RPMI7951 (cell line): Measurements from ENCODE around the gene INO80B. TPM values are rescaled to one million over a fixed set of nuclear protein-coding genes. Genes with fewer than 3 reads are reported as not detected.
A peak's percentile ranks its signal among the peaks of the same experiment; 100 is the strongest.
"Not testable (repeated sequence)": the region's sequence is repeated elsewhere in the genome, so short reads cannot be mapped to it uniquely, and the experiment has no call there.

ENCODE experiments used
- DNase-seq: peaks from one replicate; pipeline ENCODE4 v3.0.0-alpha.2; 2012; ENCODE audit warnings: low read depth
- total RNA-seq: library from RNA; depleted of rRNA; stranded (reverse); fragments of >200 nt; shearing (Covaris generic); gene quantifications from 2 replicates; pipeline ENCODE4 v1.2.3, GENCODE V29; 2014; rRNA removed

The INO80B gene
- 15.5 and 27.3 TPM in 2 replicates for total RNA-seq

DNA sequence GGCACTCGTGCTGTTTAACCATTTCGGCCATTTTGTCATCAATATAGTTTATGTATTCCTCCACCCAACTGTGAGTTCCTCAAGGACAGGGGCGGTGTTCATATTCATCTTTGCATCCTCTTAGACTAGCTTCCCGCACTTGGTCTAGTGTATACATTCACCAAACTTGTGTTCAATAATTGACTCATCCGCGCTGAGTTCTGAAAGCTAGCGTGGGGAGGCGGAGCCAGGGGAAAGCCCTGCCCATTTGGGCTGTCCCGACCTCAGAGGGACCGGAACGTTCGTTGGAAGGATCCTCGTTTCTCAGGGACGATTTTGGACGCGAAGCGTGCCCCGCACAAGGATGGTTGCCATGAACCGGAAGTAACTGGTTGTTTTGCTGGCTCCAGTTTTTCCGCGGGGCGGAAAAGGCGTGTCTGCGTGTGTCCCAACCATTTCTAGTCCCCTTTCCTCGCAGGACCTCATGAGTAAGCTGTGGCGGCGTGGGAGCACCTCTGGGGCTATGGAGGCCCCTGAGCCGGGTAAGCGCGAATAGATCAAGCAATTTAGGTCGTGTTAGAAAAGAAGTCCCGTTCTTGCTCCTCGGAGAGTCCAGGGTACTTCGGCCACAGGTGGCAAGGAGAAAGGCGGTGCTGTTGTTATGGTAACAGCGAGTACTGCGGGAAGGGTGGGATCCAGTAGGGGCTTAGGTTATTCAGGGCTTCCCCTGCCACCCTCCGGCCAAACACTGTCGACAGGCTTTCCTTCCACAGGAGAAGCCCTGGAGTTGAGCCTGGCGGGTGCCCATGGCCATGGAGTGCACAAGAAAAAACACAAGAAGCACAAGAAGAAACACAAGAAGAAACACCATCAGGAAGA is at the start of gene INO80B:
Gene INO80B (plus strand): TSS at position 434 of the 858 bp plus-strand sequence. CDS start 30 bp downstream, at position 464.
- DNase-seq: peak; percentile 98

DNA sequence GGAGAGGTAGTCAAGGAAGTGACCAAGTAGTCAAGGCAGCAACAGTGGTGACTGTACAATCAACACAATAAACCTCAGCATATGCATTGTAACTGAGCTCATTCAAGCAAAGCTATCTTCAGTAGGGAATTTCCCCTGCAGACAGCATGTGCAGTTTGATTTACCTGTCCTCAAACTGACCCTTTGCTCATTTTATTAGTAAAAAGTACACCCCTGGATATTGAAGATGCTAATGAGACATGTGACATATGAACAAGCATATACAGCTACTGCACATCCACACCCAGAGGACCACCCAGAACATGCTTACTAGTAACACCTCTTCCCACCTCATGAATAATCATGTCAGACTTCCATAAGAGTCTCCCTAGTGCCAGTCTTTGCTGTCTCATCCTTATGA is 48.9 kb upstream of the INO80B start:
- peak; percentile 20 for DNase-seq

DNA sequence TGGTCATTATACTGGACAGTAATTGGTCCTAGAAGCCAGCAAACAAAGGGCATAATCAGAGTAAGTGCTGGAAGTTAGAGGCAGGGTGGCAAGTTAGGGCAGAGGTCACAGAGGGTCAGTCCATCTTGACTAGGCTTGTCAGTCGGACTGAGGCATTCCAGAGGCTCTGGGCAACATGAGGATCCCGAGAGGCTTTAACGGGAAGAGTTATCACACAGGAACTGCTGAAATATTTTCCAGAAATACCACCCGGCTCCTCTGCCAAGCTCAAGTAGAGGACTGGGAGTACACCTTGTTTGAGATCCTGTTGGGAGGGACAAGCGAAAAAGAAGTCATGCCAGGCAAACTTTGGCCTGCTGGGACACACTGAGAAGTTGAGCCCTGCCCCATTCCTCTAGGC is 47.2 kb upstream of the INO80B start:
- no peak for DNase-seq

DNA sequence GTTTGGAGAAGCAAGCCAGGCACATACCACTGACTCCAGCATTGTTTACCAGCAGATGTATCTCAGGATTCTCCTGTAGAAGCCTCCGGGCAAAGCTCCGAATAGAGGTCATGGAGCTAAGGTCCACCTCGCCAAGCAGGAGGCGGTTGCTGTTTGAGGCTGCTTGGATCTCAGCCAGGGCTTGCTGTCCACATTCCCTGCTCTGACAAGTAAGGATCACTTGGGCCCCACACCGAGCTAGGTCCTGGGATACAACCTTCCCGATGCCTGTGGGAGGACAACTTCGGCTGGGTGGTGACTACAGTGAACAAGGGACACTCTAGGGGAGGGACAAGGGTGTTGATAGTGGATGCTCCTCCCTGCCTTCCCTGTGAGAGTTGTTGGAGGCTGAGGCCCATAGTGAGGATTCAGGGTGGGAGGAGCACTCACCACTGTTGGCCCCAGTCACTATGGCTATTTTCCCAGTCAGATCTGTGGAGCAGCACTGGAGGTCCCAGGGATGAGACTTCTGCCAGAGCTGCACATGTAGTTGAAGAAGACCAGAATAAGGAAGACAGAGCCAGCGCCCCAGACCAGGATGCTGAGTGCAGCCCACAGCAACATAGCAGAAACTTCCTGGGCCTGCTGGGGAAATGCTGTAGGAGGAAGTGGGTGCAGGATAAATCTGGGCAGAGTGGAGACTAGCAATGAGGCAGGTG is 41.7 kb upstream of the INO80B start:
- DNase-seq: no peak

DNA sequence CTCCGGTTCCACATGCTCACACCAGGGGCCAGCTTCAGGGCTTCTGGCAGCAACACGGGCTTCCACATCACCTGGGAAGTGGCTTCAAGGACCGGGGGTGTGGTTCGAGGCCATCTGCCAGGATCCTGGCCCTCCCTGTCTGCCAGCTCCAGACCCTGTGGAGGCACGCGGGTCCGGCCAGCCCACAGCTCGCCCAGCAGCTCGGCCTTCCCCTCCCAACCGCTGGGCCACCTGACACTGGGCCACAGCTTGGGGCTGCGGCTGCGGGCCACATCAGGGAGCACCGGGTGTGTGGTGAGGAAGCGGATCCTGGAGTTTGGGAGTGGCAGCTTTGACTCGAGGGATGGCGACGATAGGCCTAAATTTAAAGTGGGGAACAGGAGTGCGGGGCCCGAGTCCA is 40.4 kb upstream of the INO80B start:
- DNase-seq: no peak

DNA sequence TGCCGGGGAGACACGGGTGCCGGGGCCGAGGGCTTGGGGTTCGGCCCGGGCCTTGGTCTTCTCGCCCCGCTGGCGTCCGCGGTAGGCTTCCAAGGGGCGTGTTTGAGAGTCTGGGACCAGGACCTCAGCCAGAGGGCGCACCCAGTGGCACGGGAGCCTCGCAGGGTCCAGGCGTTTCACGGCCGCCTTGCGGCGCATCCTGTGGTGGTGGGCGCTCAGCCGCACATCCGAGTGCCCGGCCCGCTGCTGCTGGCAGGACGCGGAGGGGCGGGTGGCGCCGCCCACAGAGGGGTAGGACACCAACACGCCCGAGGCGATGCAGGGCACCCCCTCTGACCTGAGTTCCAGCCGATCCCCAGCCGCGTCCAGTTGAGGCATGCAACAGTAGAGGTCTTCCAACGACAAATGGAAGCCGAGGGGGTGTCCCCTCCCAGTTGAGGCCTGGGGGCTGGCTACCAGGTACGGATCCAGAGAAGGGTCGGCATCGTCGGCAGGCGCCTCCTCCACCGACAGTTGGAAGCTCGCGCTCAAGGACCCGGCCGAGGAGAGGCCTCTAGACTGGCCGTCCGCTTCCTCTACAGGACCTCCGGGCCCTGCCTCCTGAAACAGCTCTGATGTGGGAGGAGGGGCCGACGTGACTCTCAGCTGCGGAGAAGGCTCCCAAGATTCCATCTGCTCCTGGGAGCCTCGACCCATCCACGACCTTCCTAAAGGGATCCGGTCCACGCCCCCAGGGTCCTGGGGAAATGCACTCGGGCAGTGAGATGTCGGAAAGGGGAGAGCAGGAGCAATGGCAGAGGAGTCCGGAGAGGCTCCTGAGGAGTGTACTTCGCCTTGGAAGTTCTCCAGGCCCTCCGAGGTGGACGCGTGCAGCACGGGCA is 39.8 kb upstream of the INO80B start:
- DNase-seq: peak; percentile 36

DNA sequence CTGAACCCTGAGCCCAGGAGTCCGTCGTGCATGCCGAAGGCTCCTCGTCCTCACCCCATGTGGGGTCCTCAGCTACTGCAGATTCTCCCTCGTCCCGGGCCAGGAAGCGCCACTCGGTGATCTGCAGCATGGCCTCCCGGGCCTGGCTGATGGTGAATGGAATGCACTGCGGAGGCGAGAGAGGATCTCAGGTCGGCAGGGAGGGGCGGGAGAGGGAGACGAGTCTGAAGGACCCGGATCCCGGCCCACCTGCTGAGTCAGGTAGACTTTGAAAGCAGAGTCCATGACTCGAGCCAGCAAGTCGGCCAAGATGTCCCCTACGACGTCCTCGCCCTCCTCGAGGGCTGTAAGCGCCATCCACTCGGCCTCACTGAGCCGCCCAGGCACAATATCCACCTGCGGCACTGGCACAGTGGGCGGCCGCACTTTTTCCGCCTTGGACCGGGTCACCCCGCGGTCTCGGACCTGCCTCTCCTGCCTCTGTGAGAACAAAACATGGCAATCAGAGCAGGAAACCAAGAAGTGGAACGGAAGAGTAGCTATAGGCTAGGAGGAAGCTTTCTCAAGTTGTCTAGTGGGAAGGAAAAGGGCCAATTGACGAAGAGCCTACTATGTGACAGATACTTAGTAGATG is 39.0 kb upstream of the INO80B start:
- DNase-seq: no peak

GRCh38 chr2:74416778-74417177 is 38.1 kb upstream of the INO80B start:
- DNase-seq: no peak

- no peak for DNase-seq
Measured at GRCh38 chr2:74417197-74417596, 37.7 kb upstream of the INO80B start.

DNA sequence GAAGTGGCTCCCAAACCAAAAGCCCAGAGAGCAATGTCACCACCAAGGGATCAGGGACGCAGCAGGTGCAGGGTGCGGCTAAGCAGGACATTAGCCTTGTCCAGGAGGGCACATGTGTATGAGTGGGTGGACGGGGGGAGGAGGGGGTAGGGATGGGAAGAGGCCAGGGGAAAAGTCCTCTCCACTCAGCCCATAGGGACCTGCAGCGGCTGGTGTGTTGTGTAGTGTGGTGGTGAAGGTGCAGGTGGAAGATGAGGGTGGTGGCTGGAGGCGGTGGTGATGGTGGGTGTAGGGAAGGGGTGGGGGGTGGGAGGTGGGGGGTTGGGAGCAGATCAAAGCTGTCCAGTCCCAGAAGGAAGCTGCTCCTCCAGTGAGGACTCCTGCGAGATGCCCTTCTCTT is 37.1 kb upstream of the INO80B start:
- DNase-seq: no peak

- DNase-seq: peak; percentile 54
Measured at GRCh38 chr2:74418312-74418711, 36.6 kb upstream of the INO80B start.

DNA sequence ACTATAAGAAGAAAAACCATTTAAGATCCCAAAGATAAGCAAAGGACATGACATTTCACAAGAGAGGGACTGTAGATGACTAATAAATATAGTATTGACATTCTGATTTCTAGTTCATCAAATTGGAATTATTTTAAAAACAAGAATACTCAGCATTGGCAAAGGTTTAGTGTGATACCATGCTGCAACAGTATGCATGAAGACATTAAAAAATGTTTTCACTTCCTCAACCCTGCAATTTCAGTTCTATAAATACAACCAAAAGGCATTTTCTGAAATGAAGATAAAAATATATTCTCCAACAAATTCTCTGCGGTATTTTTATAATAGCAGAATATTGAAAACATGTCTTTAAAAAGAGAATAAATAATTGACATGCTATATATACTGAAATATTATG is 35.5 kb upstream of the INO80B start:
- no peak for DNase-seq

DNA sequence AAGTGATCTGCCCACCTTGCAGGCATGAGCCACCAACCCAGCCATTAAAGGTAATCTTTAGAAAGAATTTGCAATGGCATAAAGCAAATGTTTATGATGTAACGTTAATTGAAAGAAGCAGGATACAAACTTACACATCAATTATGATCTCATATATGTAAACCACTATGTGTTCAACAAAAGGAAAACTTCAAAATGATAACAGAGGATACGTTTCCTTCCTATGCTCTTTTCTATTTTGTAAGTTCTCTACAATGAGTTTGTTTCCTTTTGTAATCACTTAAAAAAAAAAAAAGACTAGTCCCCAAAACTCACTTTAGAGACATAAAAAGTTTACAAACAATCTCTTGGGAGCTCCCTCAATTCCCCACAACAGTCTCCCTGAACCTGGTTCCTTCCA is 34.9 kb upstream of the INO80B start:
- no peak for DNase-seq

- DNase-seq: not testable (repeated sequence)
Measured at GRCh38 chr2:74420443-74421103, 34.3 kb upstream of the INO80B start.

GRCh38 chr2:74421221-74421870 is 33.5 kb upstream of the INO80B start, which contains the start of the genes C2orf81 and WDR54:
Gene C2orf81, minus strand, starts transcription at chr2:74421619. Its CDS starts 59 bp downstream, at chr2:74421560.
Gene WDR54, plus strand, starts transcription at chr2:74421730. Its CDS starts 424 bp downstream, at chr2:74422154.
- DNase-seq: peak; percentile 92

DNA sequence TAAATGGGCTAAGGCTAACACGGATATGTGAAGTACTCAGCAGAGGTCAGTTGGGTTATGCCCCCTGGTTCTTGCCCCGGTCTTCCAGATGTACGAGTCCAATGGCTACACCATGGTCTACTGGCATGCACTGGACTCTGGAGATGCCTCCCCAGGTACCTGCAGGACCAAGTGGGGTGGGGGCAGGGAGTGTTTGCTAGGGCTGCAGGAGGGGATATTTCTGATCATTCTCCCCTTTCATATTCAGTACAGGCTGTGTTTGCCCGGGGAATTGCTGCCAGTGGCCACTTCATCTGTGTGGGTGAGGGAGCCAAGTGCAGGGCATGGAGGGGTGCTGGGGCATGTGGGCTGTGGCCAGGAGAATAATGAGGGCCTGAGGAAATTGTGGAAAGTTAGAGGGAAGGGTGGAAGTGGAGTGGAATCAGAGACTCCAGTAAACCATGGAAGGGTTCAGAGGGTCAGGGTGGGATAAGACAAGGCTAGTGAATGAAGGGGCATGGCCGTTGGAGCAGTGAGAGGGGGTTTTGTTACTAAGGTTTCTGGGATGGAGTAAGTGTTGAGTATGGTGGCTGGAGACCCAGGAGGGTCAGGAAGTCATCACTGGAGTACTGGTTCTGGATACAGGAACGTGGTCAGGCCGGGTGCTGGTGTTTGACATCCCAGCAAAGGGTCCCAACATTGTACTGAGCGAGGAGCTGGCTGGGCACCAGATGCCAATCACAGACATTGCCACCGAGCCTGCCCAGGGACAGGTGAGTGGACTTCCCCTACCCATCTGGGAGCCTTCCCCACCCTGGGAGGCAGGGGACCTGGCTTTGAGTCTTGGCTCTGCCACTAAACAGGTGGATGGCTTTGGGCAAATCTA is 31.4 kb upstream of the INO80B start:
- DNase-seq: no peak

GRCh38 chr2:74424139-74424992 is 30.5 kb upstream of the INO80B start:
- DNase-seq: no peak

DNA sequence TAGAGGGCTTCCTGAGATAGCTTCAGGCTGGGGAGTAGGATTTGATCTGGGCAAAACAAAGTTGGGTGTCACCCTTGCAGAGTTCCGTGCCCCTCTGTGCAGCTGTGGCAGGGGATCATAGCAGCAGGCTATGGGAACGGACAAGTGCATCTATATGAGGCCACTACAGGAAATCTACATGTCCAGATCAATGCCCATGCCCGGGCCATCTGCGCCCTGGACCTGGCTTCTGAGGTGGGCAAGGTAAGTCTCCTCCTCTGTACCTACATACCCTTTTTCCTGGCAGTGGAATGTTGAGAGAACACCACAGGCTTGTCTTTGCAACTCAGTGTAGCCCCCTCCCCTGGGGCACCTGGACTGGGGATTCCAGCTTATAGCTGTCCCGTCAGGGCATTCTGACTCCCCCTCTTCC is 29.9 kb upstream of the INO80B start:
- DNase-seq: no peak
